ENCODE measurements around the gene CD14.

CD14 gene

DNA sequence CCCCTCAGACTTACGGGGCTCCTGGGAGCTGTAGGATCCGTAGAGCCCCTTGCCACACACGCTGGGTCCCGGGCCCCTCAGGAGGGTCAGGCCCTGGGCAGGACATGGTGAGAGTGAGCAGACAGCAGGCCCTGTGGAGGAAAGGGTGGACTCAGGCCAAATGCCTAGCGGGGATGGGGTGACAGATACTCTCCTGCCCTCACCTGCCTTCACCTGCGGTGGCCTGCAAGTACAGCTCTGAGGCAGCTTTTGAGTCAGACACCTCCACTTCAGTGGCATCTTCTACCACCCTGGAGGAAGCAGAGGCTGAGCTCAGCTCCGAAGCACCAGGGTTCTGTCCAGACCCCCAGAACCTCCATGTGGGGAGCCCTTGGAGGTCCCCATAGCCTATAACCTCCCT, 42.1 kb downstream of the CD14 start:
- H3K4me3 Mint-ChIP-seq, result no peak overlapping the region
- H3K4me1 Mint-ChIP-seq, result peaks cover 7% of the 10 kb centered on the region

DNA sequence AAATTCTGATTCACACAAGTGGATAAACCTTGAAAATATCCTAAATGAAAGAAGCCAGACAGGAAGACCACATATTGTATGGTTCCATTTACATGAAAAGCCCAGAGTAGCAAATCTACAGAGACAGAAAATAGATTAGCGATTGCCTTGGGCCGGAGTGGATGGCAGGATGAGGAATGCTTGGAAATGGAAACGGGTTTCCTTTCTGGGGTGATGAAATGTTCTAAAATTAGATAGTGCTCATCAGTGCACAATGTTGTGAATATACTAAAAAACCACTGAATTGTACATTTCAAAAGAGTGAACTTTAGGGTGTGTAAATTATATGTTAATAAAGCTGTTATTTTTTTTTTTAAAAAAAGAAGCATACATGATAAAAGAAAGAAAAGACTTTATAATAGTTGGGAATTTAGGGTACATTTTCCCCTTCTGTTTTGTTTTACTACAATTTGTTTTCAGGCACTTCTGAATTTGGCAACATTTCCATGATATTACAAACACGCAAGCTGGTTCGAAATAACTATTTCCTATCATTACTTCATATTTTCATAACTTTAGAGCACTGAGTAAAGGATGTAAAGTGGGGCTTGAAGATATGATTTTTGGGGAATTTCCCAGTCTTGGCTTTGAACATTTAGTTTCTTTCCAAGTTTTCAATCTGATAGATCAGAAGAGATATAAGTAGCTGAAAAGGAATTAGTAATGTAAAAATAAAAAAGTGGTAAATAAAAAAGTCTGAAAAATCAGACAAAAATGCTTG, 44.5 kb downstream of the CD14 start:
- H3K27ac Mint-ChIP-seq, result no peak overlapping the region
- no peaks in the 10 kb centered on the region for H3K4me1 Mint-ChIP-seq
- no peak for DNase-seq
- no peak overlapping the region for H3K4me3 Mint-ChIP-seq
- H3K9me3 Mint-ChIP-seq, result no peaks in the 10 kb centered on the region
- ATAC-seq, result no peak
- peaks cover 2% of the 10 kb centered on the region for H3K27me3 Mint-ChIP-seq

More for the DNA sequence above, 42.1 kb downstream of the CD14 start:
- Mint-ChIP-seq H3K27ac (no peak overlapping the region), H3K9me3 (no peaks in the 10 kb centered on the region), H3K27me3 (no peaks in the 10 kb centered on the region)
- ATAC-seq, result no peak
- DNase-seq, result no peak

DNA sequence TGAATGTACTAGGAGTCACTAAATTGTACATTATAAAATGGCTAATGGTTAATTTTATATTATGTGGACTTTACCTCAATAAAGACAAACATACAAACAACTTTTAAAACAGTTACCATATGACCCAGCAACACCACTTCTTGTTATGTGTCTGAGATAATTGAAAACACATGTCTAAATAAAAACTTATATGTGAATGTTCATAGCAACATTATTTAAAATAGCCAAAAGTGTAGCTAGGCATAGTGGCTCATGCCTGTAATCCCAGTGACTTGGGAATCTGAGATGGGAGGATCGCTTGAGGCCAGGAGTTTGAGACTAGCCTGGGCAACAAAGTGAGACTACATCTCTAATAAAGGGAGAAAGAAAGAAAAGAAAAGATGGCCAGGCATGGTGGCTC, 45.5 kb downstream of the CD14 start:
- Mint-ChIP-seq H3K9me3 (no peaks in the 10 kb centered on the region), H3K27ac (no peak overlapping the region)

More for the DNA sequence above, 45.5 kb downstream of the CD14 start:
- Mint-ChIP-seq H3K4me3 (no peak overlapping the region), H3K27me3 (peaks cover 8% of the 10 kb centered on the region), H3K4me1 (no peaks in the 10 kb centered on the region)
- no peak for DNase-seq
- ATAC-seq, result no peak

Data from stimulated activated naive CD8-positive, alpha-beta T cell treated with anti-CD3 and anti-CD28 coated beads, Interleukin-15, amount 100 ng/mL, for 72 hours (primary cell).